HL-60 (cell line): Measurements from ENCODE around the gene LAMP5.

Source experiments
- DNase-seq, 2 experiments: peaks; one replicate each; pipeline ENCODE4 v3.0.0-alpha.2; 2010 to 2020; ENCODE audit warnings: low read depth in 1 of 2, low spot score in 1 of 2
- H3K27ac ChIP-seq: fragments of 250-450 bp; sonication (Bioruptor Pico); replicated peaks from 2 replicates; pipeline ENCODE4 v1.5.1; 2020; ENCODE audit warnings: mild to moderate bottlenecking, moderate library complexity
- H3K27me3 ChIP-seq: fragments of 250-450 bp; sonication (Bioruptor Pico); 2 replicates; pipeline ENCODE4 v1.5.1; 2021; ENCODE audit warnings: mild to moderate bottlenecking, moderate library complexity; ENCODE audit not compliant: insufficient read depth, poor library complexity, severe bottlenecking
- H3K4me3 ChIP-seq: replicated peaks from 2 replicates; pipeline ENCODE4 v1.5.1; 2011; ENCODE audit warnings: mild to moderate bottlenecking, control low read depth, low read length; ENCODE audit not compliant: insufficient read depth
- CTCF ChIP-seq: IDR thresholded peaks from one replicate; pipeline ENCODE4 v1.5.1; 2011; ENCODE audit warnings: low read length, control low read depth, inconsistent platforms; ENCODE audit not compliant: insufficient read depth
- GABPA ChIP-seq: IDR thresholded peaks from 2 replicates; pipeline ENCODE4 v1.6.1; 2012; ENCODE audit warnings: low read depth
- POLR2AphosphoS5 ChIP-seq: IDR thresholded peaks from 2 replicates; pipeline ENCODE4 v1.6.1; 2012; ENCODE audit warnings: low read depth
- REST ChIP-seq: IDR thresholded peaks from 2 replicates; pipeline ENCODE4 v1.6.1; 2012; ENCODE audit warnings: low read depth; ENCODE audit not compliant: insufficient replicate concordance
- SPI1 ChIP-seq: IDR thresholded peaks from 2 replicates; pipeline ENCODE4 v1.6.1; 2012; ENCODE audit warnings: low read depth, mild to moderate bottlenecking, borderline replicate concordance

Gene LAMP5

GRCh38 chr20:9574776-9575175, 60.4 kb downstream of the LAMP5 start:
- DNase-seq = no peak
- Histone ChIP-seq H3K27ac (no peak overlapping the region), H3K4me3 (no peak overlapping the region), H3K27me3 (no peaks in the 10 kb centered on the region)
- TF ChIP-seq REST = no peak
- no peak for TF ChIP-seq CTCF
- no peak for TF ChIP-seq GABPA
- no peak for TF ChIP-seq SPI1
- no peak for TF ChIP-seq POLR2AphosphoS5

GRCh38 chr20:9575836-9576235, 61.4 kb downstream of the LAMP5 start:
- H3K27me3 ChIP-seq = no peaks in the 10 kb centered on the region
- no peak overlapping the region for H3K4me3 ChIP-seq
- no peak for DNase-seq
- no peak for TF ChIP-seq POLR2AphosphoS5
- TF ChIP-seq REST = no peak
- TF ChIP-seq SPI1 = no peak
- no peak for TF ChIP-seq GABPA
- TF ChIP-seq CTCF = no peak
- no peak overlapping the region for H3K27ac ChIP-seq

GRCh38 chr20:9576695-9577094, 62.3 kb downstream of the LAMP5 start:
- H3K4me3 ChIP-seq = no peak overlapping the region
- no peak overlapping the region for H3K27ac ChIP-seq
- DNase-seq = no peak
- H3K27me3 ChIP-seq = no peaks in the 10 kb centered on the region
- TF ChIP-seq SPI1 (no peak), CTCF (no peak), GABPA (no peak)

- H3K27ac ChIP-seq = no peak overlapping the region
Observed at GRCh38 chr20:9577397-9577796, 63.0 kb downstream of the LAMP5 start.

More at GRCh38 chr20:9577397-9577796, 63.0 kb downstream of the LAMP5 start:
- Histone ChIP-seq H3K27me3 (no peaks in the 10 kb centered on the region), H3K4me3 (no peak overlapping the region)
- DNase-seq = no peak
- TF ChIP-seq POLR2AphosphoS5 (no peak), CTCF (no peak), GABPA (no peak), REST (no peak), SPI1 (no peak)
